ENCODE data around the gene ENTHD1.

- TF ChIP-seq CTCF (IDR thresholded peaks at IDR 0.05) (no peak), POLR2AphosphoS5 (IDR thresholded peaks at IDR 0.05) (no peak), POLR2A (IDR thresholded peaks at IDR 0.05) (no peak), EP300 (IDR thresholded peaks at IDR 0.05) (no peak)
These were observed 90.9 kb downstream of the ENTHD1 start for GRCh38 chr22:39802682-39803081.

All from suprapubic skin (tissue), 4 donors.